CD4-positive, alpha-beta T cell treated with Interleukin-15 for 1 hour (primary cell): Measurements from ENCODE around the gene CD79A.

Experiments
- DNase-seq: peaks from one replicate; pipeline ENCODE4 v3.0.0-alpha.2; 2020

Gene CD79A

DNA sequence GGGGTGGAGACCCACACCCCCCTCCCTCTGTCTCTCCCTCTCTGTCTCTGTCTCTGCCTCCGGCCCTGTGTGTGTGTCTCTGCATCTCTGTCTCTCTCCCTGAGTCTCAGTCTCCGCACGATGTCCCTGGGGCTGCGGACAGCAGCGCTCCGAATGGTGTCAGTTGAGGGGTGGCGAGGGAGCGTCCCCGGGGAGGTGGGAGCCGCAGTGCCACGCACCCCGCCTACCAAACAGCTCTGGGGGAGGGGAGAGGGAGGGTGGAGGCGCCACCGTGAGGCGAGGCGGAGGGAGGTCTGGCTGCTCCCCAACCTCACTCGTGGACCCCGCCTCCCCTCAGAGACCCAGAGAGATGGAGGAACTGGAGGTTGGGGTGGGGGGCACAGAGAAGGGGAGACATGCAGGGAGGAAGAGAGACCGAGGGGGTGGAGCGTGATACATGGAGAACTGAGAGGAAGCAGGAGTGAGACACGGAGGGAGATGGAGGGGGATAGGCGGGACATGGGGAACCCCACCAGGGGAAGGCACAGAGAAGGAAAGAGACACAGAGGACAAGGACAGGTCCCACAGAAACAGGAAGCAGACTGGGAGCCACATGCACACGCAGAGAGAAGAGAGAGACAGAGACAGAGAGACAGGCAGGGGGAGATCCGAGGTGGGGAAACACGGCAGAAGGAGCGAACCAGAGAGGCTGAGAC, 44.0 kb downstream of the CD79A start:
- DNase-seq = no peak

DNA sequence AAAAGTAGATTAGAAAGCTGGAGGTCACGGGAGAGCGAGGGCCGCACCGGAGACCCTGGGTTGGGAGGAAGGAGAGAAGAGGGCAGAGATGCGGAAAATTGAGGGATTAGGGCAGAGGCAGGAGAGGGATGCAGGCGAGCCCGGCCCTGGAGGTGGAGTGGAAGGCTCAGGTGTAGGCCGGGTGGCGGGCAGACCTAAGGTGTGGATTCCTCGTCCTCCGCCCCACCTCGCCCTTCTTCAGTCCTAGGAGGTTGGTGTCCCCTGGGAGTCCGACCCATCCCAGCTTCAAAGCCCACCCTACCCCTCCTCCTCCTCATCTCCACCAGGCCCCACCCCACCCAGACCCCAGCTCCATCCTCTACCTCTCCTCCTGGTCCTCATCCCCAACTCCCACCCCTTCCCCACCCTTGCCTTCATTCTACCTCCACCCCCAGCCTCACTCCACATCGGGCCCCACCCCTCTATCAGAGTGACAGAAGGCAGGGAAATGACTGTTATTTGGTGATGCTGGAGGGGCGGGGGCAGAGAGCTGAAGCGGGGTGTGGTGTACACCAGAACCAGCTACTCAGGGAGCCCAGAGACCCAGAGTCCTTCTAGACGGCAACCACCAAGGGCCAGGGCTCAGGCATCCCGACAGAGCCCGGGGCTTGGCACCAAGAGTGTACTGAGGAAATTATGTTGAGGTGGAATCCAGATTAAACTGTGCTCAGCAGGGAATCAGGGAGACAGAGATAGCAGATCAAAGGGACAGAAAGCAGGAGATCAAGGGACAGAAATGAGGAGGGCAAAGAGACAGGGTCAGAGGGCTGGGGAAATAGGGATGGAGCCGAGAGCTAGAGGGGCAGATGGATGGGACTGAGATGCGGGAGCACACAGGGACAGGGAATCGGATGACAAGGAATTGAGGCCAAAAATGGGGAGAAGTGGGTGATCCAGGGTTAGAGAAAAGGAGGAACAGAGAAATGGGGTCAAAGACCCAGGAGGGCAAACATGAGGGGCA, 44.8 kb downstream of the CD79A start:
- DNase-seq = no peak

DNA sequence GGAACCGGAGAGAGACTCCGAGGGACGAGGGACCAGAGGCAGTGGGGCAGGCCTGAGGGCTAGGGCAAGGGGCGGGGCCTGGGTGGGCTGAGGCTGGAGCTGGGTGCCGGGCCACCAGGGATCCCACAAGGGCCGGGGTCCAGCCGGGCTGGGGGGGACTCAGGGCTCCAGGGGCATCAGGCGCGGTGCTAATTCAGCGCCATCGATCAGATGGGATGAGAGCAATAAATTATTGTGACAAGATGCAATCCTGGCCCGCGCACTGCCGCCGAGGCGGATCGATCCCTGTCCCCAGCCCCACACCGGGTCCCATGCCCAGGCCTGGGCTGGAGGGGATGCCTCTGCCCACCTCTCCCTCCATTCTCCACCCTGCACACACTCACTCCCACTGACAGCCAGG, 45.5 kb downstream of the CD79A start:
- DNase-seq = no peak

DNA sequence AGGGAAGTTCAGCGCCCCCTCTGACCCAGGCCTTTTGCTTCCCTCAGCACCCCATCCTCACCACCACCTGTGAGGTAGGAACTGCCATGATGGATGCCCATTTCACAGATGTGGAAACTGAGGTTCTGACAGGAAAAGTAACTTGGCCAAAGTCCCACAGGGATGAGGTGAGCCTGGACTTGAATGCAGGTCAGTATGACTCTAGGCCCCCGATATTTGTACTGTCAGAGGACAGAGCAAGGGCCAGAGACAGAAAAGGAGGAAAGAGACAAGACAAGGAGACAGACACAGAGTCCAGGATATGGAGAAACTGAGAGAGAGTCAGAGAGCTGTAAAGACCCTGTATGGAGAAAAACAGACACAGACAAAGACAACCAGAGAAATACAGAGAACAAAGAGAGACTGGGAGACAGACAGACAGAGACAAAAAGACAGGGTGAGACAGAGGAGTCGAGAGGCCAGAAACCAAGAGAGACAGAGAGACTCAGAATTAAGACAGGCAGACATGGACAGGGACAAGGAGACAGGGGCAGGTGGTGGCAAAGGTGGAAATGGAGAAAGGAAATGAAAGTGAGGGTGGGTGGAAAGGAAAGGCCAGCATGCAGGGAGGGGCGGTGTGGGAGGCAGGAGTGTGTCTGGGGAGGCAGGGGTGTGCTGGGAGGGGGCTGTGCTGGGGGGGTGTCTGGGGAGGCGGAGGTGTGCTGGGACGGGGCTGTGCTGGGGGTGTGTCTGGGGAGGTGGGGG, 46.1 kb downstream of the CD79A start:
- no peak for DNase-seq

DNA sequence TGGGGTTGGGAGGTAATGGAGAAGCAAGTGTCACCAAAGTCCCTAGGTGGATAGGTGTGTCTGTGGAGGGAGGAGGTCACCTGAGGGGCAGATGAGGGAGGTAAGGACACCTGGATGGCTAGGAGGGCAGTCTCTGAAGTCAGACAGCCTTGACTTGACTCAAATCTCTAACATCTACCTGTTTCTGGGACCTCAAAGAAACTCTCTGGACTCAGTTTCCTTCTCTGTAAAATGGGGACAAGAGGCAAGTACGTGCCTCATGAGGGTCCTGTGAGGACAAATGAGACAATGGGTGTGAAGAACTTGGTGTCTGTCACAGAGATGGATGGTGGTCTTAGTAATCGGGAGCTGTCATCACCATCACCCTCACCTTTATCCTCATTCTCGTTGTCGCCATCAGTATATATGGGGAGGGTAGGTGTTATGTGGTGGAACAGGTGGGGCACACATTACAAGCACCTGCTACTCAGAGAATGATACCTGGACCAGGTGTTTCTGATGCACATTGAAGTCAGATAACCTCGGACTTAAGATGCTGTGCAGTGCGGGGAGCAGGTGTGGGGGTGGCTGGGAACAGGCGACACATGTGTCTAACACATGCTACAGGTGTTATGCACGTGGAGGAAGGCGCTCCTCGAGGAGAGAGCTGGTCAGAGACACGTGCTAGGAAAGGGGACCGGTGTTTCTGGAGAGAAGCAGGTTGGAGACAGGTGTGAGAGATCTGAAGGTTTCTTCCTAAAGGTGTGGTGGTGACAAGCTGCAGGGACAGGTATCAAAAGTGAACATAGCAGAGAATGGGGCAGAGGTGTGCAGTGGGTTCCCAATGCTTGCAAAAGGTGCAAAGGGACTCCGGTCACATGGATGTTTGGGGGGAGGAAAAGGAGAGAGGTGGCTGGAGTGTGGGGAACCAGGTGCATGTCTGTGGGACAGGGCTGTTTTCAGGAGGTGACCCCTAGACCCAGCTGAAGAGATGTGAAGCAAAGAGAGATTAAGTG, 47.4 kb downstream of the CD79A start:
- DNase-seq = no peak

DNA sequence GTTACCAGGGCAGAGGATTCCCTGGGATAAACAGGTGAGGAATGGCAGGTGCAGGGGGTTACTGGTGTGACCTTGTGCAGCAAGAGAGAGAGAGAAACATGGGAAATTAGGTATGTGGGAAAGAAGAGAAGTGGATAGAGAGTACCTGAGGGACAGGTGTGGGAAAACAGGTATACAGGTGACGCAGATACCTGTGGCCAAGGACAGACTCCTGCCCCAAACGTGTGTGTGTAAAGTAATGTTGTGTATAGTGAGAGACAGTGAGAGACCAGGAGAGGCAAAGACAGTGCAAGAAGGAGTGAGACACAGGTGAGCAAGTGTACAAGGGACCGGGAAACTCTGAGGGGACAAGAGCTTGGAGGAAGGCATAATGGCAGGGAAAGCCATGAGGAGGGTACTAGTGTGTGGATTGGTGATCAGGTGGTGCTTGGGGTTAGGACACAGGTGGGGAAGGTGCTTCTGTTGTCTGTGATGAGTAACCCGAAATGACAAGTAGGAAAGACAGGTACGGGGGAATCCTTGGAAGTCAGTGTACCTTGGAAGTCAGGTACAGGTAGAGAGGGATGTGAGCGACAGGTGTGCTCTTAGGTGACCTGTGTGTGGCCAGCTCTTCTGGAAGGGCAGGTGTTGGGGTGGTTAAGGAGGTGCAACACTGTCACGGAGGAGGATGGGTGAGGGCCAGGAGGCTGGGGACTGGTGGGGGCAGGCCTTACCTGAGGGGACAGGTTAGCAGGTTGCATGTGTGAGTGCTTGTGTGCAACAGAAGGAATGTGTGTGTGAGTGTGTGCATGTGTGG, 48.3 kb downstream of the CD79A start:
- DNase-seq = no peak

DNA sequence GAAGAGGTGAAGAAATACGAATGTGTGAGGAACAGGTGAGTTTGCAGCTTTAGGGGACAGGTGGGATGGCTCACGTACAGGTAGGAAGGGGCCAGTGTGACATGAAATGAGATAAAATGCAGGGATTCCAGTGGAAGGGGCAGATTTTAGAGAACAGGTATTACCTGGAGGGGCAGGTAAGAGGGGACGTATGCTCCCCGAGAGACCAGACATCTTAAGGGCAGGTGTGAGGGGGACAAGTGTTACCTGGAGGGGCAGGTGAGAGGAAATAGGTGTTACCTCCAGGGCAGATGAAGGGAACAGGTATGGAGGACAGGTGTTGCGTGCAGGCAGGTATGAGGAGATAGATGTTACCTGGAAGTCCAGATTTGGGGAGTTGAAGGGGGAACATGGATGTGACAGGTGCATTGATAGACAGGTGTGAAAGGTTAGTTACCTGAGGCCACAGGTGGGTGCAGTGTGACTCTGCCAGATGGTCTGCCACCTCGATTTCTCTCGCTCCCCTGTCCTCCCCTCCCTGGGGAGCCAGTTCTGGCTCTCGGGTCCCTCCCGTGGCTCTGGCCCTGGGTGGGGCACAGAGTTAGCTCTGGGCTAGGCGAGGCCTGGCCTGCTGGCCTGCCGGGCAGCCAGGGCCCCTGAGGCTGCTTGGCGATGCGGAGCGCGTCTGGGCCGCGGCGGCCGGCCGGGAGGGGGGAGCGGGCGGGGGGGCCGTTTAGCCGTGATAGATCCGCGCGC, 49.1 kb downstream of the CD79A start:
- no peak for DNase-seq

DNA sequence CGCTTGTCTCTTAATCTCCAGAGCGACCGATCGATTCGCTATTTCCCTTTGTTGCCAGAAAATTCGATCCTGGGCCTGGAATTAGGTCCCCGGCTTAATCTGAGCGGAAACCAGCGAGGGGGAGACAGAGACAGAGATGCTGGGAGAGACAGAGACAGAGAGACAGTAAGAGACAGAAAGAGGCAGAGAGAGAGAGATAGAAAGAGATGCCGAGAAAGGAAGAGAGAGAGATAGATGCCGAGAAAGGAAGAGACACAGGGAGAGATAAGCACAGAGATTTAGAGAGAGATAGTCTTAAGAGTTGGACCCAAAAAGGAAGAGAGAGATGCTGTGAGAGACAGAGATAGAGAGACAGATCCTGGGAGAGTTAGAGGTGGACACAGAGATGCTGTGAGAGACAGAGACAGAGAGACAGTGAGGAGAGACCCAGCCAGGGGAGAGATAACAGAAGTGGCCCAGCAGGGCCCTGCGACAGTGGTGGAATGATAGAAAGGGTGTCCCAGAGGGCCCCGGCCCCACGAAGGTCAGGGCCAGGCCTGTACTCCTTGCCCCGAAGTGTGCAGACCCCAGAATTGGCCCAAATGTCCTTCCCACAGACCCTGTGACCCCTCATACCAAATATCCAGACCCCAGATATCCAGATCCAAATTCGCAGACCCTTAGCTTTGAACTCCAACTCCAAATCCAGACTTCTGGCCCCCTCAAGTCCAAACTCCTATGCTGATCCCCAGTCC, 49.9 kb downstream of the CD79A start:
- no peak for DNase-seq

DNA sequence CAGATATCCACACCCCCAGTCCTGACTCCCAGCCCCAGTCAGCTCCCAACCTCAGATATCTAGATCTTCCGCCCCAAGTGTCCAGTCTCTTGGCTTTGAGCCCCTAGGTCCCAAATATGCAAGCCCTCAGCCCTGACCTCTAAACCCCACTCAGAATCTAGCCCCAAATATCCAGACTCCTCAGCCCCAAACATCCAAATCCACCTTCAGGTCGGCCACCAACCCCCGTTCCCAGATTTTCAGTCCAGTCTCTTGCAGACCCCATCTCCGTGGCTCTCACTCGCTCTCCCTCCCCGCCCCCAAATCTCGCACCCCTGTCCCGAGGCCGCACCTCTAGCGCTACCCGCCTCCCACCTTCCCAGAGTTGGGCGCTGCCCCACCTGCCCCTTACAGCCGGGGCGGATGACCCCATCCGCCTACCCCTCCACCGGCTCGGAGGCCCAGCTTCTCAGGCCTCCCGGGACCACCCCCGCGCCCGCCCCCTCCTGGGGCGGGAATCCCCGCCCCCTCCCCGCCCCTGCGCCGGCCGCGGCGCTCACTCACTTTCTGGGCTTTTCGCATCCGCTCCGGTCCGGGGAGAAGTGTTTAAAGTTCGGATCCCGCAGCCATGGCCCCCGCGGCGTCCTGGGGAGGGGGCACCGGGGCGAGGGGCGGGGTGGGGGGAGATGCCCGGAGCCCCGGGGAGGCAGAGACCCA, 50.6 kb downstream of the CD79A start:
- DNase-seq = no peak

DNA sequence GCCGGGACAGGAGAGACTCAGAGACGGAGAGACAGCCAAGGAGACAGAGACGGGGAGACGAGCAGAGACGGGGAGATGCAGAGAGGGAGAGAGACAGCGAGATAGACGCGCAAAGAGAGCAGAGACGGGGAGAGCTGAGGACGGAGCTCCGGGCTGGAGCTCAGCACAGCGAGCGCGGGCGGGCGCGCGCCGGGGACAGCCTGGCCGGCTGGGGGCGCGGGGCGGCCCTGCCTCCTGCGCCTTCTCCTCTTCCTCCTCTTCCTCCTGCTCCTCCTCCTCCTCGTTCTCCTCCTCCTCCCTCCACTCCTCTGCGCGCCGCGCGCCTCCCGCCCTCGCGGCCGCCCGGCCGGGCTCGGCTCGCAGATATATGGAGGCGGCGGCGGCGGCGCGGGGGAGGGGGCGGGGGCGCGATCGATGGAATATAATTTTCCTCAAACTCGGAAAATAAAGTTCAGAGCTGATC, 51.2 kb downstream of the CD79A start, which contains the start of gene ERFL:
Gene ERFL (minus strand): TSS at position 229 of the 463 bp plus-strand sequence. CDS start 15,530 bp downstream, outside the sequence.
- no peak for DNase-seq

DNA sequence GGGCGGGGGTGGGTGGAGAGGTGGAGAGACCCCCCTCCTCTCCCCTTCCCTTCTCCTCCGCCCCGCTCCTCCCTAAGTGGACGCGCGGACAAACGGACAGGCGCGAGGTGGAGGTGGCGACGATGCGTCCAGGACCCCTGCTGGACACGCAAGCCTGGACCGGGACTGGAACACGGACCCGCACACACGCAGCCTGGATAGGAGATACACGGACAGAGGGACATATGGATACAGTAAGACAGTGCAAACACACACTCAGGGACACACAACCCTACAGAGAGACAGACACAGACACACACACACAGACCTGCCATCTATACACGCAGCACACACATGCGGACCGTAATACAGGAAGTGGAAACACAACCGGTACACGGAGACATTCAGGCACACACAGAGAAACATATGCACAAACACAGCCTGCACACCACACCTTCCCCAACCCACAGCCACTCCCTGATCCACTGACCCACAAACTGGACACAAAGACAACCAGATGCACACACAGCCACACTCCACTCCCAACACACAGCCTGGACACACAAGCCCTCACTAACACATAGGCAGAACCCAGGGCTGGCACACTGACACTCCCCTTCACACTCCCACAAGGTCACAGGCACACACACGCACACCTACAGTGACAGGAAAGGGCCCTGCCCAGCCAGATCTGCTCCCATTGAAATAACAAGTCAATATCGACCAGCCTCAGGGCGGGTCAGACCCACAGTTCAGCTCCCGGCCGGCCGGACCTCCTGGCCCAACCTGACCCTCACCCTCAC, 51.9 kb downstream of the CD79A start:
- DNase-seq = peak; percentile 50

DNA sequence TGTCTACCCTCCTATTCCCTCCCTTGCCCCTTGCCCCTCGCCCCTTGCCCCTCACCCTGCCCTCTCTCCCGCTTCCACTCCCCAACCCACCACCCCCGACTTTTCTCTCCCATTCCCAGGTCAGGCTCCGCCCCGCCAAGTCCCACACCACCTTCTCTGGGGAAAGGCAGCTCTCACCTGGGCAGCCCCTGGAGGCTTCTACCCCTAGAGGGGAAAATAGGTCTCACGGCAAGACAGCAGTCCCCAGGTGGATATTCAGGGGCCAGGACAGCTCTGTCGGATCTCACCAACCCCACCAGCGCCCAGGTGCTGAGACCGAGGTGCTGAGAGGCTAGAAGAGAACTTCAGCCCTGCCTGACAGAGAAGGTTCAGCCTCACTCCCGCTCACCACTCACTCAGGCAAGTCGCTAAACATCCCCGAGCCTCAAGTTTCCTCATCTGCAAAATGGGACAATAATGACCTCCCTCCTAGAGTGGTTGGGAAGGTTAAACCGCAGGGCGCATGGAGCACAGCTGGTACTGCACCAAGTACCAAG, 52.5 kb downstream of the CD79A start:
- no peak for DNase-seq

DNA sequence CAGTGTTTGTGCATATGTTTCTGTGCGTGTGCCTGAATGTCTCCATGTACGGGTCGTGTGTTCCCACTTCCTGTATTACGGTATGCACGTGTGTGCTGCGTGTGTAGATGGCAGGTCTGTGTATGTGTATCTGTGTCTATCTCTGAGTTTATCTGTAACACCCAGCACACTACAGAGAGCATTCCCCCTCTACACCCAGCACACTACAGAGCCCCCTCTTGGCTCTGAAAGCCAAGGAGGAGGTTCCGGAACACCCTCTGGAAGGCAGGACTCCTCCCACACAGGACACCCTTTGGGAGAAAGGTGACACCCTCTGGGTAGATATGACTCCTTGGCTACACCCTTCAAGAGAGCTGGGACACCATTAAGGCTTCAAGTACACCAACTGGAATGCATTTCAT, 53.2 kb downstream of the CD79A start:
- no peak for DNase-seq
